ENCODE measurements around the gene THTPA. TPM values are rescaled to one million over a fixed set of nuclear protein-coding genes. Genes with fewer than 3 reads are reported as not detected.

THTPA gene
- total and polyA plus RNA-seq, 2 of the 13 experiments (the other 11 are each of a cell fraction or from before 2014, with no cell fraction given): 7.4 to 8.7 TPM

- TF ChIP-seq LBX2 (CRISPR knock-in tag; IDR thresholded peaks at IDR 0.05; ENCODE audit: borderline replicate concordance) (0 out of 2 replicates have a peak, but pooled peaks have one; percentile 16), ZBTB25 (CRISPR knock-in tag; IDR thresholded peaks at IDR 0.05) (no peak), HDAC1 (CRISPR knock-in tag; IDR thresholded peaks at IDR 0.05) (no peak), ZNF136 (CRISPR knock-in tag; IDR thresholded peaks at IDR 0.05; ENCODE audit: low read depth) (peak; percentile 73; the same call in 1 of the 2 replicates), SOX5 (CRISPR knock-in tag; IDR thresholded peaks at IDR 0.05; ENCODE audit: borderline replicate concordance) (no peak), ZNF513 (CRISPR knock-in tag; conservative IDR thresholded peaks at IDR 0.05) (0 out of 2 replicates have a peak, but pooled peaks have one; percentile 6), MYC (CRISPR knock-in tag; IDR thresholded peaks at IDR 0.05; ENCODE audit: borderline replicate concordance) (peak; percentile 25; the same call in 1 of the 2 replicates), ZSCAN30 (CRISPR knock-in tag; IDR thresholded peaks at IDR 0.05) (no peak), FOXP4 (CRISPR knock-in tag; IDR thresholded peaks at IDR 0.05) (no peak; the same call in 1 of the 2 replicates), MXD3 (CRISPR knock-in tag; IDR thresholded peaks at IDR 0.05) (0 out of 2 replicates have a peak, but pooled peaks have one; percentile 17), ZNF703 (CRISPR knock-in tag; IDR thresholded peaks at IDR 0.05; ENCODE audit: borderline replicate concordance) (no peak), NFYB (CRISPR knock-in tag; IDR thresholded peaks at IDR 0.05) (no peak), ZBTB1 (CRISPR knock-in tag; IDR thresholded peaks at IDR 0.05; ENCODE audit: borderline replicate concordance) (no peak), ETS1 (CRISPR knock-in tag; IDR thresholded peaks at IDR 0.05) (no peak), ZNF597 (CRISPR knock-in tag; IDR thresholded peaks at IDR 0.05) (no peak; the same call in 1 of the 2 replicates), HNRNPLL (IDR thresholded peaks at IDR 0.05; ENCODE audit: low read depth, low read length, poor library complexity, severe bottlenecking) (no peak), ZNF713 (CRISPR knock-in tag; IDR thresholded peaks at IDR 0.05) (no peak), HOXA9 (CRISPR knock-in tag; IDR thresholded peaks at IDR 0.05; ENCODE audit: borderline replicate concordance) (0 out of 2 replicates have a peak, but pooled peaks have one; percentile 8)
These were observed 799 bp downstream of the THTPA start (continued) for GRCh38 chr14:23556700-23557440.

All from HepG2 (cell line).